ENCODE data around the gene RABGAP1L. TPM values are rescaled to one million over a fixed set of nuclear protein-coding genes. Genes with fewer than 3 reads are reported as not detected.
"Not testable (repeated sequence)": the region's sequence is repeated elsewhere in the genome, so short reads cannot be mapped to it uniquely, and the experiment has no call there.

Gene RABGAP1L
- total RNA-seq, 1 donor from 2014 or later, result 46.0 TPM

GRCh38 chr1:174812016-174812415 is 652.7 kb downstream of the RABGAP1L start:
- H3K36me3 ChIP-seq, result no peaks in the 10 kb centered on the region
- H3K27ac Mint-ChIP-seq, result no peak overlapping the region
- no peaks in the 10 kb centered on the region for H3K9me3 ChIP-seq (ENCODE audit: low read depth)
- H3K4me1 ChIP-seq, result peaks cover 23% of the 10 kb centered on the region
- no peaks in the 10 kb centered on the region for H3K79me2 ChIP-seq (ENCODE audit: low read depth)
- H3K4me2 ChIP-seq, result no peak overlapping the region
- TF ChIP-seq, protein P1, sequence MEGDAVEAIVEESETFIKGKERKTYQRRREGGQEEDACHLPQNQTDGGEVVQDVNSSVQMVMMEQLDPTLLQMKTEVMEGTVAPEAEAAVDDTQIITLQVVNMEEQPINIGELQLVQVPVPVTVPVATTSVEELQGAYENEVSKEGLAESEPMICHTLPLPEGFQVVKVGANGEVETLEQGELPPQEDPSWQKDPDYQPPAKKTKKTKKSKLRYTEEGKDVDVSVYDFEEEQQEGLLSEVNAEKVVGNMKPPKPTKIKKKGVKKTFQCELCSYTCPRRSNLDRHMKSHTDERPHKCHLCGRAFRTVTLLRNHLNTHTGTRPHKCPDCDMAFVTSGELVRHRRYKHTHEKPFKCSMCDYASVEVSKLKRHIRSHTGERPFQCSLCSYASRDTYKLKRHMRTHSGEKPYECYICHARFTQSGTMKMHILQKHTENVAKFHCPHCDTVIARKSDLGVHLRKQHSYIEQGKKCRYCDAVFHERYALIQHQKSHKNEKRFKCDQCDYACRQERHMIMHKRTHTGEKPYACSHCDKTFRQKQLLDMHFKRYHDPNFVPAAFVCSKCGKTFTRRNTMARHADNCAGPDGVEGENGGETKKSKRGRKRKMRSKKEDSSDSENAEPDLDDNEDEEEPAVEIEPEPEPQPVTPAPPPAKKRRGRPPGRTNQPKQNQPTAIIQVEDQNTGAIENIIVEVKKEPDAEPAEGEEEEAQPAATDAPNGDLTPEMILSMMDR (IDR thresholded peaks at IDR 0.05), result no peak
- TF ChIP-seq EZH2 (IDR thresholded peaks at IDR 0.05) (no peak), EZH2phosphoT487 (IDR thresholded peaks at IDR 0.05) (no peak)
- H3K4me1 Mint-ChIP-seq, result peaks cover 37% of the 10 kb centered on the region
- DNase-seq (ENCODE audit: low spot score), result no peak
- H3K36me3 Mint-ChIP-seq, result peaks cover 2% of the 10 kb centered on the region
- H3K27me3 Mint-ChIP-seq (ENCODE audit: insufficient read depth, low read depth), result peaks cover 4% of the 10 kb centered on the region
- no peak overlapping the region for H3K9ac ChIP-seq
- no peaks in the 10 kb centered on the region for H3K9me3 Mint-ChIP-seq
- H3K4me3 ChIP-seq, result no peak overlapping the region
- no peak overlapping the region for H3K4me3 Mint-ChIP-seq
- no peak overlapping the region for H3K27ac ChIP-seq
- H4K20me1 ChIP-seq (ENCODE audit: low read depth), result peaks cover 5% of the 10 kb centered on the region
- H2AFZ ChIP-seq (replicated peaks), result no peak overlapping the region
- H3F3A ChIP-seq (ENCODE audit: low read depth), result peaks cover 14% of the 10 kb centered on the region
- H3K27me3 ChIP-seq, result no peaks in the 10 kb centered on the region

DNA sequence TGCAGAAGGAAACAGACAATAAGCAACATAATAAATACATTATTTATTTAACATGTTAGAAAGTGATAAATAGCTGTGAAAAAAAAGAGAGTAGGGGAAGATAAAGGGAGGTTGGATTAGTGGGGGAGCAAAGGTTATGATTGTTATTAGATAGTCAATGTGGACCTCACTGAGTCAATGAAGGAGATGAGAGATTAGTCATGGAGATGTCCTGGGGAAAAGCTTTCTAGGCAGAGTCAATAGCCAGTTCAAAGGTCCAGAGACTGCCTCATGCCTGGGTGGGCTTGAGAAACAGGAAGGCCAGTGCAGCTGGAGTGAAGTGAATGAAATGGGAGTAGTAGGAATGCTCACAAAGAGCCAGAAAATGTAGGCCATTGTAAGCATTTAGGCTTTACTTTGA is 653.3 kb downstream of the RABGAP1L start:
- no peak overlapping the region for H3K4me2 ChIP-seq
- DNase-seq (ENCODE audit: low spot score), result peak; percentile 81
- H3K9ac ChIP-seq, result no peak overlapping the region
- H3K27ac ChIP-seq, result no peak overlapping the region
- H3K79me2 ChIP-seq (ENCODE audit: low read depth), result no peaks in the 10 kb centered on the region
- H3K4me1 Mint-ChIP-seq, result peaks cover 33% of the 10 kb centered on the region
- peaks cover 5% of the 10 kb centered on the region for H4K20me1 ChIP-seq (ENCODE audit: low read depth)
- H3K4me1 ChIP-seq, result peaks cover 23% of the 10 kb centered on the region
- H3K4me3 ChIP-seq, result no peak overlapping the region
- no peaks in the 10 kb centered on the region for H3K9me3 Mint-ChIP-seq
- H3K27ac Mint-ChIP-seq, result peak overlapping the region; percentile 6
- TF ChIP-seq EZH2 (IDR thresholded peaks at IDR 0.05), result no peak
- TF ChIP-seq, protein P1 (IDR thresholded peaks at IDR 0.05), result no peak
- TF ChIP-seq EZH2phosphoT487 (IDR thresholded peaks at IDR 0.05), result no peak
- H3F3A ChIP-seq (ENCODE audit: low read depth), result peaks cover 14% of the 10 kb centered on the region
- H3K27me3 Mint-ChIP-seq (ENCODE audit: insufficient read depth, low read depth), result no peaks in the 10 kb centered on the region
- H3K36me3 ChIP-seq, result no peaks in the 10 kb centered on the region
- H3K36me3 Mint-ChIP-seq, result peaks cover 2% of the 10 kb centered on the region
- no peaks in the 10 kb centered on the region for H3K27me3 ChIP-seq
- no peak overlapping the region for H2AFZ ChIP-seq (replicated peaks)
- H3K9me3 ChIP-seq (ENCODE audit: low read depth), result no peaks in the 10 kb centered on the region
- peak overlapping the region; percentile 4 for H3K4me3 Mint-ChIP-seq

DNA sequence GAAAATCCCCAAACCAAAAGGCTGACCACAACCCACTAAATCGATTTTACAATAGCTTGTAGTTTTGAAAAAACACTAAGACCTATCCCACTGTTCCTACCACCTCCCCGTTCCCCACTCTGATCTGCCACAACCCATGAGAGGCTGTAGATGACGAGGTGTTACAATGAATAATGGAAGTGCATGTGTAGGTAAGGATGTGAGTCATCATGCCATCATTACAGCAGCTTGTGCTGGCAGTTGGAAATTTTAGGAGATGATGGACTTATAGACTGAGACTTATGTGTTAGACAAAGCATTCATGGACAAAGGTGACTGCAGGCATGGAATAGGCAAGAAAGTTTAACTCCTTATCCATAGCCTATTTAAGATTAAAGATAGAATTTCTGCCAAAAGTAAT is 655.7 kb downstream of the RABGAP1L start:
- no peak overlapping the region for H3K4me3 Mint-ChIP-seq
- Histone ChIP-seq H3K79me2 (ENCODE audit: low read depth) (no peaks in the 10 kb centered on the region), H3K4me3 (no peak overlapping the region), H3K9me3 (ENCODE audit: low read depth) (no peaks in the 10 kb centered on the region), H3K36me3 (no peaks in the 10 kb centered on the region), H3K4me2 (no peak overlapping the region), H3K27me3 (no peaks in the 10 kb centered on the region), H3F3A (ENCODE audit: low read depth) (peaks cover 14% of the 10 kb centered on the region), H3K27ac (no peak overlapping the region), H2AFZ (replicated peaks) (no peak overlapping the region), H4K20me1 (ENCODE audit: low read depth) (peaks cover 5% of the 10 kb centered on the region), H3K9ac (no peak overlapping the region), H3K4me1 (peaks cover 18% of the 10 kb centered on the region)
- no peak for DNase-seq (ENCODE audit: low spot score)
- H3K9me3 Mint-ChIP-seq, result no peaks in the 10 kb centered on the region
- TF ChIP-seq EZH2phosphoT487 (IDR thresholded peaks at IDR 0.05), result no peak
- TF ChIP-seq EZH2 (IDR thresholded peaks at IDR 0.05), result no peak
- no peak overlapping the region for H3K27ac Mint-ChIP-seq
- no peaks in the 10 kb centered on the region for H3K27me3 Mint-ChIP-seq (ENCODE audit: insufficient read depth, low read depth)
- H3K4me1 Mint-ChIP-seq, result peaks cover 29% of the 10 kb centered on the region
- H3K36me3 Mint-ChIP-seq, result peaks cover 4% of the 10 kb centered on the region

- peaks cover 4% of the 10 kb centered on the region for H3K36me3 Mint-ChIP-seq
- no peak overlapping the region for H3K4me3 ChIP-seq
- H2AFZ ChIP-seq (replicated peaks), result no peak overlapping the region
- DNase-seq (ENCODE audit: low spot score), result no peak
- H3K27me3 ChIP-seq, result no peaks in the 10 kb centered on the region
- peaks cover 5% of the 10 kb centered on the region for H4K20me1 ChIP-seq (ENCODE audit: low read depth)
- no peak overlapping the region for H3K4me2 ChIP-seq
- no peaks in the 10 kb centered on the region for H3K9me3 Mint-ChIP-seq
- H3K27me3 Mint-ChIP-seq (ENCODE audit: insufficient read depth, low read depth), result no peaks in the 10 kb centered on the region
- H3K27ac Mint-ChIP-seq, result no peak overlapping the region
- H3K4me1 Mint-ChIP-seq, result peaks cover 26% of the 10 kb centered on the region
- no peak overlapping the region for H3K9ac ChIP-seq
- no peaks in the 10 kb centered on the region for H3K36me3 ChIP-seq
- H3K4me3 Mint-ChIP-seq, result no peak overlapping the region
- TF ChIP-seq, protein P1 (IDR thresholded peaks at IDR 0.05), result no peak
- TF ChIP-seq EZH2 (IDR thresholded peaks at IDR 0.05) (no peak), EZH2phosphoT487 (IDR thresholded peaks at IDR 0.05) (no peak)
- H3K4me1 ChIP-seq, result peaks cover 16% of the 10 kb centered on the region
- H3K27ac ChIP-seq, result no peak overlapping the region
- peaks cover 14% of the 10 kb centered on the region for H3F3A ChIP-seq (ENCODE audit: low read depth)
- H3K79me2 ChIP-seq (ENCODE audit: low read depth), result no peaks in the 10 kb centered on the region
- no peaks in the 10 kb centered on the region for H3K9me3 ChIP-seq (ENCODE audit: low read depth)
Measured at GRCh38 chr1:174815474-174815908, 656.2 kb downstream of the RABGAP1L start.

DNA sequence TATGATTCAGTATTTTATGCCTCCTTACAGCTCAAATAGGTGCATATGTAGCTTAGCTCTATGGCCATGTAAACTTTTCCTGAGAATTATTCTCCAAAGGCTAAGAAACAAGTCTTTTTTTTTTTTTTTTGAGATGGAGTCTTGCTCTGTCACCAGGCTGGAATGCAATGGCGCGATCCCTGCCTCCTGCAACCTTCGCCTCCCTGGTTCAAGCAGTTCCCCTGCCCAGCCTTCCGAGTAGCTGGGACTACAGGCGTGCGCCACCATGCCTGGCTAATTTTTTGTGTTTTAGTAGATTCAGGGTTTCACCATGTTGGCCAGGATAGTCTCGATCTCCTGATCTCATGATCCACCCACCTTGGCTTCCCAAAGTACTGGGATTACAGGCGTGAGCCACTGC is 657.3 kb downstream of the RABGAP1L start:
- H3K4me2 ChIP-seq; H3K27me3 Mint-ChIP-seq (ENCODE audit: insufficient read depth, low read depth); H3K79me2 ChIP-seq (ENCODE audit: low read depth); H4K20me1 ChIP-seq (ENCODE audit: low read depth); H3K36me3 Mint-ChIP-seq; DNase-seq (ENCODE audit: low spot score); H3K27me3 ChIP-seq; H3K9me3 ChIP-seq (ENCODE audit: low read depth); H3K9me3 Mint-ChIP-seq; H3K9ac ChIP-seq; H3K4me3 Mint-ChIP-seq; H3K4me3 ChIP-seq; H2AFZ ChIP-seq (replicated peaks); H3K27ac Mint-ChIP-seq; H3K27ac ChIP-seq; H3K36me3 ChIP-seq: not testable (repeated sequence)
- H3K4me1 Mint-ChIP-seq, result peaks cover 21% of the 10 kb centered on the region
- H3K4me1 ChIP-seq, result peaks cover 16% of the 10 kb centered on the region
- H3F3A ChIP-seq (ENCODE audit: low read depth), result peaks cover 14% of the 10 kb centered on the region
